ENCODE measurements around the gene GATC. TPM values are rescaled to one million over a fixed set of nuclear protein-coding genes. Genes with fewer than 3 reads are reported as not detected.

The GATC gene
- total RNA-seq, 1 experiment from 2014 or later, result 19.8 TPM

DNA sequence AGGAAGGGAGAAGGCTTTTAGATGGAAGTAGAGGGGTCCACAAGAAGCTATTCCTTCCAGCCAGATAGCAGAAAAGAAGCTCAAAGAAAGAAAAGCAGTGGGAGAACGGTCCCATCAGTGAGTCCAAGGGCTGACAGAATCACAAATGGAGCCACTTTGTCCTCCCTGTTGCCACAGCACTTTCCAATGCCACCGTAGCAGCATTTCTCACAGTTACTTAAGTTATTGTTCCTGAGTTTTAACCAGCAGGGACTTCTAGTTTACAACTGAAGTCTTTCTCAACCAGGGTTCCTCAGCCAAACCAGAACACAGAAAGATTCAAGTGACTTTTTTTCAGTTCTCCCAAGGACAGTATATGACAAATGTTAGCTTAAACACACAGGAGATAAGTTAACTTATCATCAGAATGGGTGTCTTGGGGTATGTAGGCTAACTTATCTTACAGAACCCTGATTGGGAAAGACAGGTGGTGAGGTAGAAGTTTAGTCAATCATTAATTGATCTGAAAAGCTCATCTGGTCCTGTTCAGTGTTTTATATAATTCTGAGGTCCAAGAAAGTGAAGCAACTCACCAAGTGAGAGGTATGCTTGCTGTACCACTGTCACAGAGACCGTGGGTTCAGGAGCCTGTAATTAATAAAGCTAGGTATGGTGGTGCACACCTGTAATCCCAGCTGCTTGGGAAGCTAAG is 7.0 kb downstream of the GATC start:
- peaks cover 16% of the 10 kb centered on the region for H3K36me3 ChIP-seq (replicated peaks; ENCODE audit: control insufficient read depth, insufficient read depth, low read length)
- H3K4me3 ChIP-seq (ENCODE audit: insufficient read depth, low read depth, low read length), result no peak overlapping the region
- H3K27me3 ChIP-seq (ENCODE audit: control insufficient read depth, insufficient read depth, low read length), result no peaks in the 10 kb centered on the region
- no peak for DNase-seq

DNA sequence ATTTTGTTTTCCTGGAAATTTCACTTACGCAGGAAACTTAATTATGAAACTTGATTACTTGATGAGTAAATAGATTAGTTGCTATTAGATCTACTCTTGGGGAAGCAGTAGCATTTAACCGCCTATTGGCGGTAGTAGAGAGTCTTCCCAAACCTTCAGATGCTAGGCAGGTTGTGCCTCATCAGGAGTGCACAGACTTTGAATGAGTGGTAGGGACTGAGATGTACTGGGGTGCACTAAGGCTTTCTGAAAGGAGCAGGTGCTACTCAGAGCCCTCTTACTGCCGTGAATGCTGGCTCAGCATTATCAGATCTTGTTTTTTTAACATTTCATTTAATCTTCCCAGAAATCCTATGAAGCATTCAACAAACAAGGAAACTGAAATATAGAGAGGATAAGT is 7.7 kb downstream of the GATC start:
- DNase-seq, result peak; percentile 74
- H3K27me3 ChIP-seq (ENCODE audit: control insufficient read depth, insufficient read depth, low read length), result no peaks in the 10 kb centered on the region
- no peak overlapping the region for H3K4me3 ChIP-seq (ENCODE audit: insufficient read depth, low read depth, low read length)
- H3K36me3 ChIP-seq (replicated peaks; ENCODE audit: control insufficient read depth, insufficient read depth, low read length), result peaks cover 22% of the 10 kb centered on the region

DNA sequence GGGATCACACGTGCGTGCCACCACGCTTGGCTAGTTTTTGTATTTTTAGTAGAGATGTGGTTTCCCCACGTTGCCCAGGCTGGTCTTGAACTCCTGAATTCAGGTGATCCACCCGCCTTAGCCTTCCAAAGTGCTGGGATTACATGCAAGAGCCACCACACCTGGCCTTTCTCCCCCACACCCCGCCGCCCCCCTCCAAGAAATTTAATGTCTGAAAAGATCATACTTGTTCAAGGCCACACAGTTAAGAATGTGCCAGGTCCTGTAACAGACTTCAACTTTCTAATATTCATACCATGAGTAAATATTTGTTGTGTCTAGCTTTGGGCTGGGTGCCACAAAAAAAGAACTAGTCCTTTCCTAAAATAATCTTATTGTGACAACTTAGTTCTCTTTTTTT is 9.1 kb downstream of the GATC start:
- peaks cover 29% of the 10 kb centered on the region for H3K36me3 ChIP-seq (replicated peaks; ENCODE audit: control insufficient read depth, insufficient read depth, low read length)

DNA sequence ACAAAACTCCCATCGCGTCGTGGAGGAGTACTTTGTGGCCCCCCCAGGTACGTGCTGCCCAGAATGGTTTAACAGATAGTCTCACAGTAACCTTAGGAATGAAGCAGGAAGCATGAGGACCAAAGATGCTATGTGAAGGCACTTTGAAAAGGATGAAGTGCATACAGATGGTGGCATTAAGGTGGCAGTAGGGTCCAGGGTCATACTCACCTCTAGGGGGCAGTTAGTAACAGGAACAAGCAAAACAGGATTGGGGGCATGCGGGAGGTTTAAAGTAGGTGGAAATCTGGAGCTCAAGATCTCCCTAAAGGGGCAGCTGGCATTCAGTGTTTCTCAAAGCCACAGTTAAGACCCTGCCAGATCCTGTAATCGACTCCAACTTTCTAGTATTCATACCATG is 10.9 kb downstream of the GATC start:
- H3K4me3 ChIP-seq (ENCODE audit: insufficient read depth, low read depth, low read length), result no peak overlapping the region
- peaks cover 38% of the 10 kb centered on the region for H3K36me3 ChIP-seq (replicated peaks; ENCODE audit: control insufficient read depth, insufficient read depth, low read length)
- no peaks in the 10 kb centered on the region for H3K27me3 ChIP-seq (ENCODE audit: control insufficient read depth, insufficient read depth, low read length)
- peak; percentile 84 for DNase-seq

More for the DNA sequence above, 9.1 kb downstream of the GATC start:
- no peaks in the 10 kb centered on the region for H3K27me3 ChIP-seq (ENCODE audit: control insufficient read depth, insufficient read depth, low read length)
- H3K4me3 ChIP-seq (ENCODE audit: insufficient read depth, low read depth, low read length), result no peak overlapping the region
- no peak for DNase-seq

DNA sequence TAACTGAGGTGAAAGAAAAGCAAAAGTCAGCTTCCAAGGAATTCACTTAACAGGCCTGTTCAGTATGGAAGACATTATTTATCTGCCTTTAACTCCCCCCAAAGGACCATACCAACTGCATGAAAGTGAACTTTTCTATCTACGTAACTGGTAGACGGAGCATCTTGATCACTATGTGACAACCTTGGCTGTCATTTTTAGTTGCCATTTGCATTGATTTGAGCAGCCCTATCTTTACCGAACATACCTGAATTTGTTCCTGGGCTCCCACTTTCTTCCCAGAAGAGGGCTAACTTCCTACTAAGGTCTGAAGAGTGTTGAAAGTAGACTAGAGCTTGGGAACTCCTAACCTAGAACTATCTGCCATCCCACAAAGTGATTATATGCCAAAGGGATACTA is 13.9 kb downstream of the GATC start:
- H3K4me3 ChIP-seq (ENCODE audit: insufficient read depth, low read depth, low read length), result no peak overlapping the region
- H3K36me3 ChIP-seq (replicated peaks; ENCODE audit: control insufficient read depth, insufficient read depth, low read length), result peaks cover 59% of the 10 kb centered on the region
- H3K27me3 ChIP-seq (ENCODE audit: control insufficient read depth, insufficient read depth, low read length), result no peaks in the 10 kb centered on the region
- no peak for DNase-seq

DNA sequence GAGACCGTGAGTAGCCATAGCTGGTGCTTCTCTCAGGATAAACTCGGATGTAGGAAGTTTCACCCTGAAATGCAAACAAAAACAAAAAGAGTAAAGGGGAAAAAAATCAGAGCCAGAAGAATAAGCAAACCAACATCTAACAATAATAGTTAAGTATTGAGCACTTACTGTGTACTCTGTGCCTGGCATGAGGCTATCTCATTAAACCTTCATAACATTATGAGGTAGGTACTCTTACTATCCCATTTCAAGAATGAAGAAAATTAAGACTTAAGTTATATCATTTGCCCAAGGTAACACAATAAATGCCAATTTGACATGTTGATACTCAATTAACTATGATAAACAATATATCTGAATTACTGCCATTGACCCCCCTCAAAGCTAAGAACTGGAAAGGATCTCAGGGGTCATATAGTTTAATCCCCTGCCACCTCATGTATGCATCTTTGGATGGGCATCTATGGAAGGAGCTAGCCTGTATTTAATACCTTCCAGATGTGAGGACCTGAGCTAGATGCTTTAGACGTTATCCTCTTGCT is 15.9 kb downstream of the GATC start:
- H3K27me3 ChIP-seq (ENCODE audit: control insufficient read depth, insufficient read depth, low read length), result no peaks in the 10 kb centered on the region
- H3K4me3 ChIP-seq (ENCODE audit: insufficient read depth, low read depth, low read length), result no peak overlapping the region
- peaks cover 60% of the 10 kb centered on the region for H3K36me3 ChIP-seq (replicated peaks; ENCODE audit: control insufficient read depth, insufficient read depth, low read length)
- no peak for DNase-seq

DNA sequence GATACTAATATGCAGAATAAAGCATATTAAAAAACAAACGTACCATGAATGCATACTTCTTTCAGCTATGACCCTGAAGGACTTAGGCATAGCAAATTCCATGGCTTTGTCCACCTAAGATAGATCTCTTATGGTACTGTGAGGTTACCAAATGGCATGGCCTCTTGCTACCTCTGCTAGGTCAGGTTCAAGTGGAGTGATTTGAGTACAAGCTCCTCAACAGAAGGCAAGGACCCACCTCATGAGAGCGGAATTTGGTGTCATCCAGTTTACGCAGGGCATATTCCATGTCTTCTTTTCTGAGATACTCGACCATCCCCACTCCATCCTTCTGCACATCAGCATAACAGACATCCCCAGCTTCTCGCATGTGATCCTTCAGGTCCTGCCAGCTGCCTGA is 17.5 kb downstream of the GATC start:
- peaks cover 52% of the 10 kb centered on the region for H3K36me3 ChIP-seq (replicated peaks; ENCODE audit: control insufficient read depth, insufficient read depth, low read length)
- no peak for DNase-seq

DNA sequence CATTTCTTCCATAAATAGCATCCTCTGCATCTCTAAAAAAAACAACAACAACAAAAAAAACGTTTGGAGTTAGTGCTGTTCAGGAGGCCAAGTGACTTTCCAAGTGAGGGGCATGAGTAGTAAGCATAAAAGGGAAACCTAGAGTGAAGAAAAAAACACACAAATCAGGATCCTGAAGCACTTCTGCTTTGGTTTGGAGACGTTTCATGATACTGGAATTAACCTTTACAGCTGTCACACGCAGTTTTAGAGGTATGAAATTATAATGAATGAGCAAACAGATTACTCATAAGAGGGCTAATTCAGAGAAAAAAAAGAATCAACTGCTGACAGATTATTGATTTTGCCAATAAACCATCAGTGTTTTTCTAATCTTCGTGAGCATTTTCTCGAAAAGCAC is 19.5 kb downstream of the GATC start:
- DNase-seq, result no peak
- Histone ChIP-seq H3K4me3 (ENCODE audit: insufficient read depth, low read depth, low read length) (no peak overlapping the region), H3K27me3 (ENCODE audit: control insufficient read depth, insufficient read depth, low read length) (no peaks in the 10 kb centered on the region), H3K36me3 (replicated peaks; ENCODE audit: control insufficient read depth, insufficient read depth, low read length) (peaks cover 42% of the 10 kb centered on the region)

More for the DNA sequence above, 17.5 kb downstream of the GATC start:
- Histone ChIP-seq H3K4me3 (ENCODE audit: insufficient read depth, low read depth, low read length) (no peak overlapping the region), H3K27me3 (ENCODE audit: control insufficient read depth, insufficient read depth, low read length) (no peaks in the 10 kb centered on the region)

DNA sequence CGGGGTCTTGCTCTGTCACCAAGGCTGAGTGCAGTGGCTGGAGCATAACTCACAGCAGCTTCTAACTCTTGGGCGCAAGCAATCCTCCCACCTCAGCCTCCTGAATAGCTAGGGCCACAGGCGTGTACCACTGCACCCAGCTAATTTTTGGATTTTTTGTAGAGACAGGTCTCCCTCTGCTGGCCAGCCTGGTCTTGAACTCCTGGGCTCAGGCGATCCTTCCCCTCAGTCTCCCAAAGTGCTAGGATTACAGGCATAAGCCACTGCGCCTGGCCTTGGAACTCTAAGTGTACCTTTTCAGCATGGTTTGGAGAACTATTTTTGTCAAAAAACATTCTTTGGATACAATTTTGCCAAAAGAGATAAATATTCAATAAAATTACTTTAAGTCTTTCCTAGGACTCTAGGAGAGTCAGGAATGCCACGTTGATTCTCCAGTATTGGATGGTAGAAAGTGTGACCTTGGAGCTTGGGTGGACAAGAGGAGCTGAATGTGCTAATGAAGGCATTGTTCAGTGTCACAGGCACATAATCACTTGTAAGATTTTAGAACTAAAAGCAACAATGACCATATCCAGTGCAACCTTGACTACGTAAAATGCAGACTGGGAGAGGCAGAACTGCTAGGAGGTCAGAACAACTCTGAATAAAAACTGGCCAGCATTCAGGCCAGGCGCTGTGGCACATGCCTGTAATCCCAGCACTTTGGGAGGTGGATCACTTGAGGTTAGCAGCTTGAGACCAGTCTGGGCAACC is 20.5 kb downstream of the GATC start:
- DNase-seq, result no peak
- Histone ChIP-seq H3K4me3 (ENCODE audit: insufficient read depth, low read depth, low read length) (no peak overlapping the region), H3K36me3 (replicated peaks; ENCODE audit: control insufficient read depth, insufficient read depth, low read length) (peaks cover 36% of the 10 kb centered on the region), H3K27me3 (ENCODE audit: control insufficient read depth, insufficient read depth, low read length) (no peaks in the 10 kb centered on the region)

DNA sequence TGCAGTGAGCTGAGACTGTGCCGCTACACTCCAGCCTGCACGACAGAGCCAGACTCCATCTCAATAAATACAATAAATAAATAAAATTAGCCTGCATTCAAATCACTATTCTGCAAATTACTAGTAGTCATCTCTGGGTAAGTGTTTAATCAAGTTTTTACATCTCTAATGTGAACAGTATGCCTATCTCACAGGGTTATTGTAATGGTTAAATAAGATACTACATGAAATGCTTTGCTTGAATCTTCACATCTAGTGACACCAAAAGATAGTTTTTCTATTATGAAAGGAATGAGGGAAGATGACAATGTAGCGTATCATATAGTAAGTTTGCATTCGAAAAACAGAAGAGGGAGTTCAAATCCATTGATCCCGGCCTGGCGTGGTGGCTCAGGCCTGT is 21.2 kb downstream of the GATC start:
- Histone ChIP-seq H3K36me3 (replicated peaks; ENCODE audit: control insufficient read depth, insufficient read depth, low read length) (peaks cover 30% of the 10 kb centered on the region), H3K4me3 (ENCODE audit: insufficient read depth, low read depth, low read length) (no peak overlapping the region), H3K27me3 (ENCODE audit: control insufficient read depth, insufficient read depth, low read length) (no peaks in the 10 kb centered on the region)
- DNase-seq, result no peak

DNA sequence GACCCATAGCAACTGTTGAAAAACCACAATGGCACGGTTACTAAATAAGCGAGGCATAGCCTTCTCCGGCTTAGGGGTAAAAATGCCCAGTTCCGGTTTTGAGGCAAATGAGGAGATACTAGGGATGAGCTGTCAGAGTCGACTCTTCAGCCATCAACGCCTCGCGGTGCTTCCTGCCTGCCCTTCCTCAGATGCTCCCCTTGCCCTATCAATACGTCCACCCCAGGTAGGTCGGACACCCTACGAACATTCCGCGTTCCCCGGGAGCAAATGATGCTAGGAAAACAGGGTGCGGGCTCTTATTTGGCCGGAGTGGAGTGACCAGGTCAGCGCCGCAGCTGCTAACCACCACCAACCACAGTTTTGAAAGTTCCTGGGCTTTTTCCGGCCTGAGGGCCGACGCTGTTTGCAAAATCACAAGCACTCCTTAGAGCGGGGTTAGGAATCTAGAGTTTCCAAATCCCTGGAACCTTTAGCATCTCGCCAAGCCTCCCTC is 22.1 kb downstream of the GATC start:
- DNase-seq, result peak; percentile 53
- H3K4me3 ChIP-seq (ENCODE audit: insufficient read depth, low read depth, low read length), result peak overlapping the region; percentile 99
- no peaks in the 10 kb centered on the region for H3K27me3 ChIP-seq (ENCODE audit: control insufficient read depth, insufficient read depth, low read length)
- peaks cover 23% of the 10 kb centered on the region for H3K36me3 ChIP-seq (replicated peaks; ENCODE audit: control insufficient read depth, insufficient read depth, low read length)

DNA sequence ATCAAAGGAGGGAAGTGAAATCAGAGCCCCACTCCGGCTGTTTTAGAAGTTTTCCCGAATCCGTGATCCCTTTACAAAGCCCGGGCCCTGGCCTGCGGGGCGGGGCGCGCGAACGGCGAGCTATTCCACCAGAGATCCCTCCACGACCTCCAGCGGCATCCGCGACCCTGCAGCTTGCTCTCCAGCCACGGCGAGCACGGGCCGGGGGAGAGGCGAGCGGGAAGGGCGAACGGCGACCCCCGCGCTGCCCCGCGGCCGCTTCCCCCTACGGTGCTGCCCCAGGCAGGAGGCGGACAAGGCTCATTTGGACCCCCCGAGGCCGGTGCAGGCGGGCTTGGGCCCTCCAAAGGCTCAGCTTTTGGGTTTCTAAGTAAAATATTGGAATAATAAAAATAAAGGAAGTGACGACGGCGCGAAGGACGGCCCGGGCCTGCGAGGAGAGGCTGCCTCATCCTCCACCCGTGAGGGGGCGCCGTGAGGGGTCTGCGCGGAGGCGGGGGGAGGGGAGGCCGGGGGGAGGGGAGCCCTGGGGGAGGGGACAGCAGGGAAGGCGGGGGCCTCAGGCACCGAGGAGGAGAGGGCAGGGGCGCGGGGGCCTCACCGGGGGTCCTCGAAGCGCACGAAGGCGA is 22.7 kb downstream of the GATC start:
- peak overlapping the region; percentile 99 for H3K4me3 ChIP-seq (ENCODE audit: insufficient read depth, low read depth, low read length)
- peak; percentile 93 for DNase-seq
- H3K36me3 ChIP-seq (replicated peaks; ENCODE audit: control insufficient read depth, insufficient read depth, low read length), result peaks cover 18% of the 10 kb centered on the region
- H3K27me3 ChIP-seq (ENCODE audit: control insufficient read depth, insufficient read depth, low read length), result no peaks in the 10 kb centered on the region

DNA sequence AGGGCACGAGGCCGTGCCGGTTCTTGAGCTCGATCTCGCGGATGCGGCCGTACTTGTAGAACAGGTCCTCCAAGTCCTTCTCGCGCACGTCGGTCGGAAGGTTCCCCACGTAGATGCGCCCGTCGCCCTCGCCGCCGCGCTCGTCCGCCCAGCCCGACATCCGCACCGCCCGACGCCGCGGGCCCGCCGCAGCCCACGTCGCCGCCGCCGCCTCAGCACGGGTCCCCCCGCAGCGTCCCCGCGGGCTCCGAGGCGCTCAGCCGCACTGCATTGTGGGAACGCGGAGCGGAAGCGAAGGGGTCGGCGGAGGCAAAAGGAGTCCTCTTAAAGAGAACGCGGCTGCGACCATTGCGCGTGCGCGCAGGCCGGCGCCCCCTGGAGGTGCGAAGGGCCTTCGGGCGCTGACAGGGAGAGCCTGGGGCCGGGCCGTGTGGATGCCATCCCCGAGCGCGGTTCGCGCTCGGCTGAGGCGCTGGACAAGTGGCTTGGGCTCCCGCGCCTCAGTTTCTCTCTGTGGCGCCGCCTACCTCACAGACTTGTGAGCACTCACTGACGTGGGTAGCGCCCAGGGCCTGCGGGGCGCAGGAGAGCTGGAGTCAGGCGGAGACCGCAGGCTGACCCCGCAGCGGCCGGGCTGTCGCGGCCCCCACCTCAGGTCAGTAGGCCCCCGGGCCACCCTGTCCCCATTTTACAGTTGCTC is 23.4 kb downstream of the GATC start, which contains the start of gene SRSF9:
SRSF9 (minus strand) TSS at position 299 of the 700 bp plus-strand sequence; CDS start at position 160, 139 bp downstream.
- Histone ChIP-seq H3K4me3 (ENCODE audit: insufficient read depth, low read depth, low read length) (peak within 1 kb of the TSS; percentile 99), H3K27me3 (ENCODE audit: control insufficient read depth, insufficient read depth, low read length) (no peaks in the 10 kb centered on the region), H3K36me3 (replicated peaks; ENCODE audit: control insufficient read depth, insufficient read depth, low read length) (peaks cover 13% of the 10 kb centered on the region)
- DNase-seq, result peak; percentile 99

DNA sequence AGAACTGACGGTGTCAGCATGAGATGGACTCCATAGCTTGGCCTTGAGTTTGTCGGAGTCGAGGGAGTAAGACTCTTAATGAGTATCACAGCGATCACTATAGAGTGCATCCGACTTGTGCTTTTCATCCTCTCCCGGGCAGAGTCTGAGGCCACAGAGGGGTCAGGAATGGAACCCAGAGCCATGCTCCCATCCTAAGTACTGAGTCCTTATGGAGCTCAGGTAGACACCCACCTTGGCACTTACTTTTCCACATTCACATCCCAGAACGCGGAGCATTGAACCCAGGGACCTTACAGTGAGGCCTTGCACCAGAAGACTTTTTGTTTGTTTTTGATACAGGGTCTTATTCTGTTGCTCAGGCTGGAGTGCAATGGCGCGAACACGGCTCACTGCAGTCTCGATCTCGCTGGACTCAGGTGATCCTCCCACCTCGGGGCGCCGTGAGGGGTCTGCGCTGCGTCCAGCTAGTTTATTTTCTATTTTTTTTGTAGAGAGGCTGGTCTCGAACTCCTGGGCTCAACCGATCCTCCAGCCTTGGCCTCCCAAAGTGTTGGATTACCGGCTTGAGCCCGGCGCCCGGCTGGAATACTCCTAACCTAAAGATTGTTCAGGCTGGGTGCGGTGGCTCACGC is 24.0 kb downstream of the GATC start:
- Histone ChIP-seq H3K27me3 (ENCODE audit: control insufficient read depth, insufficient read depth, low read length) (no peaks in the 10 kb centered on the region), H3K4me3 (ENCODE audit: insufficient read depth, low read depth, low read length) (peak overlapping the region; percentile 99), H3K36me3 (replicated peaks; ENCODE audit: control insufficient read depth, insufficient read depth, low read length) (peaks cover 8% of the 10 kb centered on the region)
- DNase-seq, result no peak

Measured in H7 (cell line).